ENCODE data around the gene CPSF3.
A peak's percentile ranks its signal among the peaks of the same experiment; 100 is the strongest.

The CPSF3 gene

GRCh38 chr2:9423100-9423921, at the start of gene CPSF3, which contains the start of gene ITGB1BP1:
Gene CPSF3 (plus strand): TSS chr2:9423654. CDS start chr2:9423774, 120 bp downstream.
Gene ITGB1BP1 (minus strand): TSS chr2:9423528. CDS start chr2:9418697, 4,831 bp downstream.
- peak; percentile 91 to 94 for DNase-seq (ENCODE audit: low read depth in 2 of 2, low spot score in 1 of 2)

DNA sequence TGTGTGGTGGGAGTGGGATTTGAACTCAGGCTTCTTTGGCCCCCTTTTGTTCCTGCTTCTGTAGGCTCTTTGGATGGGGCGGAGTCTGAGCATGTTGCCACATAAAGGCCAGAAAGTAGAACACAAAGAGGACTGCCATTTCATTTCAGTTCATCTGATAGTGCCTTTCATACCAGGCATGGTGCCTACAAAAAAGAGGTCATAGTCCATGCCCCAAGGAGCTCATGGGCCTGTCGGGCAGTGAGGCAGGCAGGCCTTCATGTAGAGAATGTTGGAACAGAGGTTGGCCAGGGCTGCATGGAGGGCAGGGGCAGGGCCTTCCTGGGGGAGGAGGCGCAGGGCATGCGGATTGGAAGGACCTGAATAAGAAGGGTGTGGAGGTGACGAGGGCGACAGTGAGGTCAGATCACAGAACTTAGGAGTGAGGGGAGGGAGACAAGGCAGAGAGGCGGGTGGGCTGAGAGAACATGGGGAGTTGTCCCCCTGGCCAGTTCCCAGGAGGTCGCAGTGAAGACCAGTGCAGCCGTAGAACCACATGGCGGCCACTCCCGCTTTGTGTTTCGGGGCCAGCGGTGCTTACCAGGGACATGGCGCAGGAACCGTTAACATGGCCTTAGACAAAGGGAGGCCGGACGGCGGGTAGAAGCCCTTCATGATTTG, 49.3 kb upstream of the CPSF3 start:
- DNase-seq (ENCODE audit: low read depth in 2 of 2, low spot score in 1 of 2) = no peak

GRCh38 chr2:9375857-9376428, 47.5 kb upstream of the CPSF3 start:
- DNase-seq (ENCODE audit: low read depth in 2 of 2, low spot score in 1 of 2) = no peak

DNA sequence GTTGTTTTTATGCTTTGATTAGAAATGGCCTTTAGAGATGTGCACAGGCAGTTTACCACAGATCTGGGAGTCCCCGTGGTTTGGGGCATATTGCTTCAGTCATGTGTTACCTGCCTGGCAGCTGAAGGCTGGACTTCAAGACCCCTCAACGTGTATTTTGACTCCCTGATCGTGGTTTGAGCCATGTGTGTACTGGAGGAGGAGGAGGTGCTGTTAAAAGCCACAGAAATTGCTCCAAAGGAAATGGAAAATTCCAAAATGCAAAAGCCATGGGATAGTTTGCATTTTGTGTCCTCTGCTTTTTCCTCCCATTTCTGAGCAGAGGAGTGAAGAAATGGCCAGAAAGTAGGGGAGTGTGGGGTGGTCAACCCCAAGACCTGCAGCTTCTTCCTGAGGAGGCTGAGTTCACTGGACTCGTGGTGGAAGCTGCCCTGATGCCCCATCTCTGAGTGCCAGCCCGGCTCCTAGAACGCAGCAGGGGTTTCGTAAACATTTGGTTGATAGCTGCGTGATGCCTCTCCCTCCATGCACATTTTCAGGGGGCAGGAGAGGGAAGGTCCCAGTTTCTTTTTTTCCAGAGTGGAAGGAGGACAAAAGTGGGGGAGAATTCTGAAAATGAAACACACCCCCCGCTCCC, 45.9 kb upstream of the CPSF3 start:
- no peak for DNase-seq (ENCODE audit: low read depth in 2 of 2, low spot score in 1 of 2)

DNA sequence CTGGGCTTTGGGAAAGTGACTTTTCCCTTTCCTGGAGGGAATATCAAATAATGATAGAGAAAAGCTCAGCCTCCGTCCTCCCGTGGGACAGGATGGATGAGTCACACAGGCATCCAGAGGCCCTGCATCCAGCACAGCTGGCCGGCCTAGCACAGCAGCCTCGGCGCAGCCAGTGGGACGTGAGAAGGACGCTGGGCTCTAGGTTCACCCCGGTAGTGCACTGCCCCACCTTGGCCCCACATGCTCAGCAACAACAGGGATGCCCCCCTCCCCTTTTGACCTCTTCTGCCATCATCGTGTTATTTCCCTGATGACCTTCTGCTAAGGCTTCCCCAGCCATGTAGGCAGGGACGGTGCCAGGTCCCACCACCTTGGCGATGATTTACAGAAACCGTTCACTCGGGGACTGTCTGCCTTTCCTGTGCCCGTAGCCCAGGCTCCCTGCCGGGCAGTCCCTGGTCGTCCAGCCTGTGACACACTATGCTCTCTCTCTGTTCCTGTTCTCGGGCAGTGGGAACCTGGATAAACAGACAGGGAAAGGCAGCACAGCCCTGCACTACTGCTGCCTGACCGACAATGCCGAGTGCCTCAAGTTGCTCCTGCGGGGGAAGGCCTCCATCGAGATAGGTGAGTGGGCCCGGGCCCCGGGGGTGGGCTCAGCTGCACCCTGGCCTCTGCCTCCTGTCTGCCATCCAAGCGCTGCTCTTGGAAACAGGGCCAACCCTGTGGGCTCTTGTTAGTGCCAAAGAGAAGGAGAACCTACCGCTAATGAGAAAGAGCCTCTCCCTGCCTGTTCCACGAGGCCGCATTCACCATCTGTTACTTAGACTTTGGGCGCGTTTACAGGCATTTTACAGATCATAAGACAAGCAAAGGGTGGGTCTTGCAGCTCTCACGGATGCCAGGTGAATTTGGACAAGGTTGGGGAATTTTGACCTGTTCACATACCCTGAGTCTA, 44.7 kb upstream of the CPSF3 start:
- DNase-seq (ENCODE audit: low read depth in 2 of 2, low spot score in 1 of 2) = no peak

DNA sequence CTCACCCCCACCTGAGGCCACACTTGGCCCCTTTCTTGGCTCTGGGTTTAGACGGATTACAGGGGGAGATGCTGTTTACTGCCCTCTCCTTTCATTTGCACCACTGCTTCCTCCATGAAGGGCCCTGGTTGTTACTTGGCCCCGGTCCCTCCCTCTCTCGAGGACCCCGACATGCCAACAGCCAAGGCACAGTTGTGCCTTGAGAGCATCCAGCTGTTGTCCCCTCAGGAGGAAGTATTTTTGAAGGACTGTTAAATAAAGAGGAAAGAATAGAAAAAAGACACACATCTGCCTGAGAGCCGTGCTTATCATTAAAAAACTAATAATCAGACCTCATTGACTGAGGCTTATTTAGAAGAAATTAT, 44.1 kb upstream of the CPSF3 start:
- DNase-seq (ENCODE audit: low read depth in 2 of 2, low spot score in 1 of 2) = no peak

- no peak for DNase-seq (ENCODE audit: low read depth in 2 of 2, low spot score in 1 of 2)
Observed at GRCh38 chr2:9380702-9381628, 42.5 kb upstream of the CPSF3 start.

GRCh38 chr2:9382604-9383235, 40.7 kb upstream of the CPSF3 start:
- DNase-seq (ENCODE audit: low read depth in 2 of 2, low spot score in 1 of 2) = no peak

DNA sequence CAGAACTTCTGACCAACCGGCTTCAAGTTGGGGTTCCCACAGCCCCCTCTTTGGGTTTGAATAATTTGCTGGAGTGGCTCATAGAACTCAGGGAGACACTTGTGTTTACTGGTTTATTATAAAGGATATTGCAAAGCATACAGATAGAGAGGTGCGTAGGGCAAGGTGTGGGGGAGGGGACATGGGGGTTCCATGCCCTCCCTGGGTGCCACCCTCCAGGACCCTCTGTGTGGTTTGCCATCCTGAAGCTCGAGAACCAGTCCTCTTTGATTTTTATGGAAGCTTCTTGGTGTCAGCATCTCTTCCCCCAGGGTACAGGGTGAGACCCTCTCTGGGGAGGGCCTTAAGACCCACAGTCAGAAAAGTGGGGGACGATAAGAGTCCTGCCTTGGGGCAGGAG, 38.9 kb upstream of the CPSF3 start:
- DNase-seq (ENCODE audit: low read depth in 2 of 2, low spot score in 1 of 2) = no peak

DNA sequence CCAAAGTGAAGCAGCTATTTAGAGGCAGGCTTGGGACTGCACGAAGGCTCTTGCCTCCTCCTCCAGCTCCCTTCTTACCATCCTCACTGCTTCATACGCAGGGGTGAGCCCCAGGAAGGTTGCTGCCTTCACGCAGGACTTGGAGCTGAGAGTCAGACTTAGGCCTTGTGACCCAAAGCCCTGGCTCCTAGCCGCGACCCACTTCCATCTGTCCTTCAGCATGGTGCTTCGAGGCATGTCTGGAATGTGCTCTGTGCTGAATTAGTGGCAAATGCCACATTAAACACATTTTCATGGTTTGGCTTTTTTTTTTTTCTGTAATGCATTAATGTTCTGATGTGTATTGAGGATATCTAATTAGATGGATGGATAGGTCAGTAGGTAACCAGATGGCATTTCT, 37.6 kb upstream of the CPSF3 start:
- DNase-seq (ENCODE audit: low read depth in 2 of 2, low spot score in 1 of 2) = no peak

DNA sequence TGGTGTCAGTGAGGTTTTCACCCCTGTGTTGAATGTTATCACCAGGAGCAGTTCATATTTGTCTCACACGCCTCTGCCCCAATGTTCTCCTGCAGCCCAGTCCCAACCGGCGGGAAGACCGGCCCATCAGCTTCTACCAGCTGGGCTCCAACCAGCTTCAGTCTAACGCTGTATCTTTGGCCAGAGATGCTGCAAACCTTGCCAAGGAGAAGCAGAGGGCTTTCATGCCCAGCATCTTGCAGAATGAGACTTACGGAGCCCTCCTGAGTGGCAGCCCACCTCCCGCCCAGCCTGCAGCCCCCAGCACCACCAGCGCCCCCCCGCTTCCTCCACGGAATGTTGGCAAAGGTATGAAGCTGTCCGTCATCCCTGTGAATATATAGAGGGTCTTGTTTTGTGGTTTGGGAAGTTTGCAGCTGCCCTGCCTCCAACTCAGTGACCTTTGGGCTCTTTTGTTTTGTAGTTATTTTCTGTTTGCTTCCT, 35.2 kb upstream of the CPSF3 start:
- DNase-seq (ENCODE audit: low read depth in 2 of 2, low spot score in 1 of 2) = no peak

GRCh38 chr2:9388950-9389911, 34.2 kb upstream of the CPSF3 start:
- no peak for DNase-seq (ENCODE audit: low read depth in 2 of 2, low spot score in 1 of 2)

DNA sequence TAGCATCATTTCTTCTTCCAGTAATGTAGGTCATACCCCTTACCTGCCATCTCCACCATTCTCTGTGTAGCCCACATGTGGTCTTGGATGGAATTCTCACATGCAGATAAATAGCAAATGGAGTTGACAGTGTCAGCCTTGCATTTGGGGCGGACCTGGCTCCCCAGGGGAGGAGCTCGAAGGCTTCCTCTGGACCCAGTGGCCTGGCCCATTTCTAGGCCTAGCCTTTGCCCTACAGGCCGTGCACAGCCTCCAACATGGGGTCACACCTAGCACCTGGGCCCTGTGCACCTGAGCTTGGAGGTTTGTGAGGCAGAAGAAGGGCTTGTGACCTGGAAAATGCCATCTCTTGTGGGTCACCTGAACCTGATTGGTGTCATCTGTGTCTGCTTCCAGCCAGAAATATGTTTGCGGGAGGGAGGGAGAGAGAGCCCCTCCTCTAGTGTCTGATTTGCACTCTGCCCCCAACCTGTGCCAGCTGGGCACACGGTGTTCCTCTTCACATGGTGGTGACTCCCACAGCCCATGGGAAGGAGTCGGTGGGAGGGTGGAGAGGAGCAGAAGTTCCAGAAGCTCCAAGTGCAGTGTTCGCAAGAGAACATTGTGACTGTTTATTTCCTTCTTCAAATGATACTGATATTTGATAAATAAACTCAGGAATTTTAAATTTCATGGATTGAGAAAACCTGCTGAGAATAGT, 33.2 kb upstream of the CPSF3 start:
- DNase-seq (ENCODE audit: low read depth in 2 of 2, low spot score in 1 of 2) = no peak

GRCh38 chr2:9390991-9391390, 32.5 kb upstream of the CPSF3 start:
- DNase-seq (ENCODE audit: low read depth in 2 of 2, low spot score in 1 of 2) = no peak

DNA sequence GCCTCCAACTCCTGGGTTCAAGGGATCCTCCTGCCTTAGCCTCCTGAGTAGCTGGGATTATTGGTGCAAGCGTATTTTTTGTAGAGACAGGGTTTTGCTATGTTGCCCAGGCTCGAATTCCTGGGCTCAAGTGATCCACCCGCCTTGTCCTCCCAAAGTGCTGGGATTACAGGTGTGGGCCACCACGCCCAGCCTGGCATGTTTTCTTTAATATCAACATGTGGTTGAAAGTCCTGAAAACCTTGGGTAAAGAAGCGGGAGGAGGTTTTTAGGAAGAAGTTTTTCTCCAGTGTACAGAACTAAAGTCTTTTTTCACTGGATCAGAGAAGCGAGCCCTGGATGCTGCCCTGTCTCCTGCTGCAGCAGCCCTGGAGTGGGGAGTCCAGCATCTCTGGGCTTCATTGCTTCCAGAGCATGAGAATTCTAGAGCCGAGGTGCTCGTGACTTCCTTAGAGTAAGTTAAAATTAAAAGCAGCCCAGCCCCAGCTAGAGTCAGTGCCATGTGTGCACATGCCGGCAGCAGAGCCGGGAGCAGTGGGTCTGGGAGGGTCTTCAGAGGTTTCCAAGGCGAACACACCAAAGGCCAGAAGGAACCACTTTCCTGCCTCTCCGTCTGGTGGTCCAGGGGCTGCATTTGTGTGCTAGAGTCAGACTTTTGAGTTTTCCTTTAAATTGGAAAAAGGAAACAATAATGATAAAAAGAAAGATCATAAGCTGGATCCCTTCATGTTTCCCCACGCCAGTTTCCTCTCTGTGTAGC, 31.3 kb upstream of the CPSF3 start:
- no peak for DNase-seq (ENCODE audit: low read depth in 2 of 2, low spot score in 1 of 2)

Data from stimulated activated CD8-positive, alpha-beta memory T cell treated with anti-CD3 and anti-CD28 coated beads, Interleukin-4, amount 100 ng/mL, for 4 hours (primary cell).